ENCODE measurements around the gene C19orf25. TPM values are rescaled to one million over a fixed set of nuclear protein-coding genes. Genes with fewer than 3 reads are reported as not detected.

C19orf25 gene
- total and polyA plus RNA-seq, 2 donors (not counting 1 experiment from before 2014, with no cell fraction given), result 11.2 to 24.8 TPM

- DNase-seq (ENCODE audit: low read depth in 2 of 2), result no peak
- Histone ChIP-seq H3K4me1 (ENCODE audit: control insufficient read depth, extremely low read depth, insufficient read depth, low read length) (no peaks in the 10 kb centered on the region), H3K4me3 (replicated peaks in 1 of 4; ENCODE audit: control extremely low read depth in 1 of 4, insufficient read depth in 1 of 4, low read depth in 3 of 4, low read length in 4 of 4) (no peak overlapping the region), H3K79me2 (ENCODE audit: control insufficient read depth, insufficient read depth, low read length) (no peaks in the 10 kb centered on the region), H3K4me2 (ENCODE audit: extremely low read depth, insufficient read depth, low read length) (no peak overlapping the region), H2AFZ (ENCODE audit: low read length) (no peak overlapping the region), H3K9me3 (ENCODE audit: control insufficient read depth, insufficient read depth, low read depth, low read length) (no peaks in the 10 kb centered on the region), H3K9ac (ENCODE audit: insufficient read depth, low read length) (no peak overlapping the region), H4K20me1 (ENCODE audit: control insufficient read depth, extremely low read depth, insufficient read depth, low read length) (no peaks in the 10 kb centered on the region), H3K27me3 (ENCODE audit: control insufficient read depth, insufficient read depth, low read length) (peaks cover 13% of the 10 kb centered on the region), H3K36me3 (ENCODE audit: control insufficient read depth, insufficient read depth, low read length) (no peaks in the 10 kb centered on the region), H3K27ac (ENCODE audit: insufficient read depth, low read length) (no peak overlapping the region)
- TF ChIP-seq EZH2 (IDR thresholded peaks at IDR 0.05; ENCODE audit: low read length, missing control alignments) (no peak), CTCF (conservative IDR thresholded peaks at IDR 0.05 in 1 of 2, IDR thresholded peaks at IDR 0.05 in 1 of 2; ENCODE audit: low read depth in 1 of 2, low read length in 2 of 2) (no peak)
Measured at GRCh38 chr19:1491849-1492170, 12.8 kb upstream of the C19orf25 start.

GRCh38 chr19:1491114-1491848 lies 12.3 kb upstream of the C19orf25 start, which contains the start of gene REEP6:
Gene REEP6 (plus strand): TSS chr19:1491181. CDS start chr19:1491270, 89 bp downstream.
- peak within 1 kb of the TSS; percentile 94 for H3K4me2 ChIP-seq (ENCODE audit: extremely low read depth, insufficient read depth, low read length)
- H3K9ac ChIP-seq (ENCODE audit: insufficient read depth, low read length), result peak within 1 kb of the TSS; percentile 53
- TF ChIP-seq EZH2 (IDR thresholded peaks at IDR 0.05; ENCODE audit: low read length, missing control alignments) (no peak), CTCF (conservative IDR thresholded peaks at IDR 0.05 in 1 of 2, IDR thresholded peaks at IDR 0.05 in 1 of 2; ENCODE audit: low read depth in 1 of 2, low read length in 2 of 2) (no peak)
- no peaks in the 10 kb centered on the region for H3K79me2 ChIP-seq (ENCODE audit: control insufficient read depth, insufficient read depth, low read length)
- no peaks in the 10 kb centered on the region for H4K20me1 ChIP-seq (ENCODE audit: control insufficient read depth, extremely low read depth, insufficient read depth, low read length)
- no peaks in the 10 kb centered on the region for H3K36me3 ChIP-seq (ENCODE audit: control insufficient read depth, insufficient read depth, low read length)
- H3K27me3 ChIP-seq (ENCODE audit: control insufficient read depth, insufficient read depth, low read length), result peaks cover 13% of the 10 kb centered on the region
- H2AFZ ChIP-seq (ENCODE audit: low read length), result peak within 1 kb of the TSS; percentile 99
- no peaks in the 10 kb centered on the region for H3K4me1 ChIP-seq (ENCODE audit: control insufficient read depth, extremely low read depth, insufficient read depth, low read length)
- peak within 1 kb of the TSS; percentile 63 for H3K27ac ChIP-seq (ENCODE audit: insufficient read depth, low read length)
- H3K9me3 ChIP-seq (ENCODE audit: control insufficient read depth, insufficient read depth, low read depth, low read length), result no peaks in the 10 kb centered on the region
- peak within 1 kb of the TSS; percentile 64 to 67 (median 65) for H3K4me3 ChIP-seq (replicated peaks in 1 of 4; ENCODE audit: control extremely low read depth in 1 of 4, insufficient read depth in 1 of 4, low read depth in 3 of 4, low read length in 4 of 4)
- no peak for DNase-seq (ENCODE audit: low read depth in 2 of 2)

- H3K79me2 ChIP-seq (ENCODE audit: control insufficient read depth, insufficient read depth, low read length), result no peaks in the 10 kb centered on the region
- peak within 1 kb of the TSS; percentile 53 for H3K9ac ChIP-seq (ENCODE audit: insufficient read depth, low read length)
- peak within 1 kb of the TSS; percentile 63 for H3K27ac ChIP-seq (ENCODE audit: insufficient read depth, low read length)
- H3K36me3 ChIP-seq (ENCODE audit: control insufficient read depth, insufficient read depth, low read length), result no peaks in the 10 kb centered on the region
- peak within 1 kb of the TSS; percentile 99 for H2AFZ ChIP-seq (ENCODE audit: low read length)
- no peaks in the 10 kb centered on the region for H4K20me1 ChIP-seq (ENCODE audit: control insufficient read depth, extremely low read depth, insufficient read depth, low read length)
- peak; percentile 96 to 99 for DNase-seq (ENCODE audit: low read depth in 2 of 2)
- H3K27me3 ChIP-seq (ENCODE audit: control insufficient read depth, insufficient read depth, low read length), result peaks cover 13% of the 10 kb centered on the region
- H3K4me2 ChIP-seq (ENCODE audit: extremely low read depth, insufficient read depth, low read length), result peak within 1 kb of the TSS; percentile 94
- H3K4me3 ChIP-seq (replicated peaks in 1 of 4; ENCODE audit: control extremely low read depth in 1 of 4, insufficient read depth in 1 of 4, low read depth in 3 of 4, low read length in 4 of 4), result peak within 1 kb of the TSS; percentile 64 to 67 (median 65)
- no peaks in the 10 kb centered on the region for H3K9me3 ChIP-seq (ENCODE audit: control insufficient read depth, insufficient read depth, low read depth, low read length)
- no peaks in the 10 kb centered on the region for H3K4me1 ChIP-seq (ENCODE audit: control insufficient read depth, extremely low read depth, insufficient read depth, low read length)
- no peak for TF ChIP-seq EZH2 (IDR thresholded peaks at IDR 0.05; ENCODE audit: low read length, missing control alignments)
- TF ChIP-seq CTCF (conservative IDR thresholded peaks at IDR 0.05 in 1 of 2, IDR thresholded peaks at IDR 0.05 in 1 of 2; ENCODE audit: low read depth in 1 of 2, low read length in 2 of 2), result no peak
Measured at GRCh38 chr19:1490311-1491113, 11.5 kb upstream of the C19orf25 start, which contains the start of gene PCSK4. Gene PCSK4 (minus strand): TSS chr19:1490350. CDS start chr19:1490346, 4 bp downstream.
